Trophoblast cell (in vitro differentiated cells and primary cell): Measurements from ENCODE around the gene GRM4.

Experiments used
- DNase-seq, 2 donors: peaks; one replicate each; pipeline ENCODE4 v3.0.0-alpha.2; 2016
- H2AFZ ChIP-seq: 2 replicates; pipeline ENCODE4 v1.6.1; 2013; ENCODE audit warnings: low read length, moderate library complexity, mild to moderate bottlenecking; ENCODE audit not compliant: insufficient read depth, poor library complexity
- H2AK5ac ChIP-seq: 2 replicates; pipeline ENCODE4 v1.6.1; 2013; ENCODE audit warnings: mild to moderate bottlenecking, low read length
- H2BK120ac ChIP-seq: 2 replicates; pipeline ENCODE4 v1.6.1; 2013; ENCODE audit warnings: low read length, mild to moderate bottlenecking, moderate library complexity; ENCODE audit not compliant: insufficient read depth, poor library complexity
- H2BK12ac ChIP-seq: 2 replicates; pipeline ENCODE4 v1.6.1; 2013; ENCODE audit warnings: mild to moderate bottlenecking, low read length, moderate library complexity
- H2BK5ac ChIP-seq: 2 replicates; pipeline ENCODE4 v1.6.1; 2013; ENCODE audit warnings: low read length, low read depth, moderate library complexity, mild to moderate bottlenecking; ENCODE audit not compliant: poor library complexity
- H3K14ac ChIP-seq: 2 replicates; pipeline ENCODE4 v1.6.1; 2013; ENCODE audit warnings: mild to moderate bottlenecking, low read length
- H3K18ac ChIP-seq: 2 replicates; pipeline ENCODE4 v1.6.1; 2013; ENCODE audit warnings: mild to moderate bottlenecking, low read length
- H3K23ac ChIP-seq: 2 replicates; pipeline ENCODE4 v1.6.1; 2013; ENCODE audit warnings: low read length
- H3K27ac ChIP-seq: 2 replicates; pipeline ENCODE4 v1.5.1; 2013; ENCODE audit warnings: low read depth, mild to moderate bottlenecking, inconsistent platforms, low read length, moderate library complexity
- H3K27me3 ChIP-seq: 2 replicates; pipeline ENCODE4 v1.6.1; 2013; ENCODE audit warnings: inconsistent platforms, mild to moderate bottlenecking, low read length, moderate library complexity; ENCODE audit not compliant: insufficient read depth
- H3K36me3 ChIP-seq, 2 experiments: 1 replicate in 1 of 2; 2 replicates in 1 of 2; pipeline ENCODE4 v1.6.1; 2013; ENCODE audit warnings: low read length in 2 of 2, mild to moderate bottlenecking in 2 of 2, moderate library complexity in 1 of 2; ENCODE audit not compliant: insufficient read depth in 2 of 2, control insufficient read depth in 1 of 2
- H3K4ac ChIP-seq: 2 replicates; pipeline ENCODE4 v1.6.1; 2013; ENCODE audit warnings: low read depth, mild to moderate bottlenecking, low read length, moderate library complexity
- H3K4me1 ChIP-seq, 2 experiments: 1 replicate in 1 of 2; 2 replicates in 1 of 2; pipeline ENCODE4 v1.6.1; 2013; ENCODE audit warnings: low read length in 2 of 2, mild to moderate bottlenecking in 2 of 2, moderate library complexity in 1 of 2; ENCODE audit not compliant: insufficient read depth in 2 of 2, control insufficient read depth in 1 of 2
- H3K4me2 ChIP-seq: 2 replicates; pipeline ENCODE4 v1.6.1; 2013; ENCODE audit warnings: inconsistent platforms, mild to moderate bottlenecking, low read length, moderate library complexity
- H3K4me3 ChIP-seq: 2 replicates; pipeline ENCODE4 v1.5.1; 2013; ENCODE audit warnings: mild to moderate bottlenecking, low read depth, low read length, inconsistent platforms
- H3K79me1 ChIP-seq: one replicate; pipeline ENCODE4 v1.6.1; 2013; ENCODE audit warnings: low read length
- H3K79me2 ChIP-seq: 2 replicates; pipeline ENCODE4 v1.6.1; 2013; ENCODE audit warnings: low read length, mild to moderate bottlenecking; ENCODE audit not compliant: control insufficient read depth, insufficient read depth, poor library complexity
- H3K9ac ChIP-seq: 2 replicates; pipeline ENCODE4 v1.6.1; 2013; ENCODE audit warnings: mild to moderate bottlenecking, low read length
- H3K9me3 ChIP-seq: 2 replicates; pipeline ENCODE4 v1.6.1; 2013; ENCODE audit warnings: low read depth, mild to moderate bottlenecking, control low read depth, inconsistent platforms, low read length; ENCODE audit not compliant: insufficient read depth
- H4K12ac ChIP-seq: 2 replicates; pipeline ENCODE4 v1.6.1; 2013; ENCODE audit warnings: low read depth, mild to moderate bottlenecking, low read length, moderate library complexity
- H4K8ac ChIP-seq: 2 replicates; pipeline ENCODE4 v1.6.1; 2013; ENCODE audit warnings: low read depth, mild to moderate bottlenecking, low read length, moderate library complexity
- H4K91ac ChIP-seq: one replicate; pipeline ENCODE4 v1.6.1; 2013; ENCODE audit warnings: low read depth, mild to moderate bottlenecking, low read length, moderate library complexity
- WGBS: extraction: QIAGEN DNeasy Blood & Tissue Kit; methylation state at CpG from one replicate; pipeline ENCODE4 v1.1.7; 2013; ENCODE audit warnings: missing lambda C conversion rate; ENCODE audit not compliant: insufficient read length, insufficient coverage; ENCODE audit errors: extremely low coverage; 5-methylcytosine and 5-hydroxymethylcytosine counted together

The GRM4 gene

DNA sequence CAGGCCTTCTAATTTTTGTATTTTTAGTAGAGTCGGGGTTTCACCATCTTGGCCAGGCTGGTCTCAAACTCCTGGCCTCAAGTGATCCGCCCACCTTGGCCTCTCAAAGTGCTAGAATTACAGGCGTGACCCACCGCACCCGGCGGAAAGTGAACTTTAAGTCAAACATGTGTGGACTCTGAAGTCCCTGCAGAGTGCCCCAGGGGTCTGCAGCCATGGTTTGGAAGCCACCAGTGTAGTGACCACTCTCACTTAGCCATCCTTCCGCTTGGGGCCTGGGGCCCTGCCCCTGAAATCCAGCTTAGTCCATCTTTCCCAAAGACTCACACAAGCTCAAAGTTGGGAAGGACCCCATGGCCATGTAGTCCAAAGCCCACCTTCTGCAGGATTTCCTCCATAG is 164.5 kb downstream of the GRM4 start:
- H3K4me2 ChIP-seq = no peak overlapping the region
- H3K18ac ChIP-seq = no peak overlapping the region
- no peak overlapping the region for H3K27ac ChIP-seq
- no peak overlapping the region for H2AFZ ChIP-seq
- no peak overlapping the region for H2BK120ac ChIP-seq
- no peak overlapping the region for H2AK5ac ChIP-seq
- no peaks in the 10 kb centered on the region for H3K36me3 ChIP-seq
- no peak overlapping the region for H3K14ac ChIP-seq
- no peak for DNase-seq
- H3K23ac ChIP-seq = no peak overlapping the region
- H3K9me3 ChIP-seq = peaks cover 3% of the 10 kb centered on the region
- H3K79me2 ChIP-seq = no peaks in the 10 kb centered on the region
- H2BK5ac ChIP-seq = no peak overlapping the region
- no peak overlapping the region for H3K4ac ChIP-seq
- H3K4me1 ChIP-seq = no peaks in the 10 kb centered on the region
- H3K79me1 ChIP-seq = no peaks in the 10 kb centered on the region
- H3K9ac ChIP-seq = no peak overlapping the region
- H3K27me3 ChIP-seq = peaks cover 4% of the 10 kb centered on the region
- no peak overlapping the region for H4K8ac ChIP-seq
- no CpG with 5 or more reads among the region's 7 CpGs for WGBS
- no peak overlapping the region for H3K4me3 ChIP-seq
- H4K12ac ChIP-seq = no peak overlapping the region
- no peak overlapping the region for H4K91ac ChIP-seq
- no peak overlapping the region for H2BK12ac ChIP-seq

DNA sequence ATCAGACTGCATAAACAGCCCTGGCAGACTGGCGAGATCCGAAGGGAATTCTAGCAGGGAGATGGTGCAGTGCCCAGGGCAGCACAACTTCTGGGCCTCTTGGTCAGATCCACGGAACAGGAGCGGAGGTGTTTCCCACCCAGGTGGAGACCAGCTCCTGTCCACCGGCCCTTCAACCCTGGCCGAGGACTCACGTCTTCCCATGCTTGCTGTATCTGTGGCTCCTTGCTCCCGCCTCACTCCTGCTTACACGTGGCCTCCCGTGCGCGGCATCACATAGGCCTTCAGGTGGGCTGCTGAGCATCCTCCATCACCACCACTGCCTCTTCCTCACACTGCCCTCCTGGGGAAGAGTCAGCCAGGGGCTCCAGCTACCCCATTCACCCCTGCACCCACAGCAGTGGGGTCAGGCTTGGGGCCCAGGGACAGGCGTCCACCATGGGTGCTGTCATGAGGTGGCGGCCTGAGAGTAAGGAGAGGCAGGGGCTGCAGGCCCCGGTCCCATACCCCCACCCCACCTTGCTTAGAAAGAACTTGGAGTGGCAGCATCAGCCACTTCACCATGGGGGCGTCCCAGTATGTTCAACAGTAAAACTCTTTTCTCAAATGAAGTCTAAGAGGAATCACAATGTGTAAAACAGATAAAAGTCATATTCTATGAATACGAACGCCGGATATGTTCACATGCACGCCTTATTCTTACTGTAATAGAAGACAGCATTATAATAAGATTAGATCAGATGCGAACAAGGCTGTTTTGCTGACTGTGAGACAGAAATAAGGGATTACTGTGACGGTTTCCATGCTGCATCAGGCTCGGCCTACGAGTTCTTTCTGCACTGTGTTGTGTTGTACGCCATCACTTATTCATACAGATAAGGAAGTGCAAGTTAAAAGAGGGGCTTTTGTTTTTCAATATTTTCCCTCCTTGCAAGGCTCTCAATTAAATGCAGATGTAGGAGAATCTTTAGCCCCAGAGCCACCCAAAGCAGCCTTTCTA is 165.4 kb downstream of the GRM4 start:
- H3K4ac ChIP-seq = no peak overlapping the region
- H2BK120ac ChIP-seq = no peak overlapping the region
- no peak overlapping the region for H2AK5ac ChIP-seq
- no peaks in the 10 kb centered on the region for H3K79me2 ChIP-seq
- no peak overlapping the region for H3K18ac ChIP-seq
- no peak overlapping the region for H4K91ac ChIP-seq
- peaks cover 3% of the 10 kb centered on the region for H3K9me3 ChIP-seq
- H3K36me3 ChIP-seq = no peaks in the 10 kb centered on the region
- no peak overlapping the region for H4K12ac ChIP-seq
- H3K79me1 ChIP-seq = no peaks in the 10 kb centered on the region
- no peak overlapping the region for H2BK12ac ChIP-seq
- peaks cover 5% of the 10 kb centered on the region for H3K27me3 ChIP-seq
- H3K27ac ChIP-seq = no peak overlapping the region
- H2AFZ ChIP-seq = no peak overlapping the region
- no peak overlapping the region for H3K14ac ChIP-seq
- no peak overlapping the region for H3K4me3 ChIP-seq
- H3K23ac ChIP-seq = no peak overlapping the region
- no peak overlapping the region for H4K8ac ChIP-seq
- peaks cover 4 to 6% of the 10 kb centered on the region in 2 experiments for H3K4me1 ChIP-seq
- DNase-seq = no peak
- no CpG with 5 or more reads among the region's 25 CpGs for WGBS
- no peak overlapping the region for H3K4me2 ChIP-seq
- H2BK5ac ChIP-seq = no peak overlapping the region
- H3K9ac ChIP-seq = no peak overlapping the region

DNA sequence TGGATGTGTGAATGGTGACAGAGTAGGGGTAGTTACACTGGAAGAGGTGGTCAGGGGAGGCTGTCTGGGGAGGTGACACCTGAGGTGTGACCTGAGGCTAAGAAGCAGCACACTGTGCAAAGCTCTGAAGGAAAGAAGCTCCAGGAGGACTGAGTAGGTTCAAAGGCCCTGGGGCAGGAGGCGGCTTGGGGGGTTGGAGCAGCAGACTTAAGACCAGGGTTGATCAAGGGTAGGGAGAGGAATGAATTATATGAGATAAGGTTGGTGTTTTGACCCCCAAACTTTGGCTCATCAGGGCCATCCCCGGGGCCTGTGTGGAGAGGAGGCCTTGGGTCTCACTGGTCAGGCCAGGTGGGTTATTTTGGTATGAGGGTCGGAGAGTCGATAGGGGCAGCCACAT is 166.1 kb downstream of the GRM4 start:
- H3K4me1 ChIP-seq = peaks cover 4 to 6% of the 10 kb centered on the region in 2 experiments
- no peak overlapping the region for H4K91ac ChIP-seq
- H2AK5ac ChIP-seq = no peak overlapping the region
- H3K79me1 ChIP-seq = no peaks in the 10 kb centered on the region
- peaks cover 3% of the 10 kb centered on the region for H3K9me3 ChIP-seq
- peaks cover 5% of the 10 kb centered on the region for H3K27me3 ChIP-seq
- H3K79me2 ChIP-seq = no peaks in the 10 kb centered on the region
- no peak overlapping the region for H3K18ac ChIP-seq
- no peak overlapping the region for H3K27ac ChIP-seq
- H3K9ac ChIP-seq = no peak overlapping the region
- H3K23ac ChIP-seq = no peak overlapping the region
- no peak overlapping the region for H2BK120ac ChIP-seq
- peak in 1 of 2 donors; percentile 31 for DNase-seq
- no CpG with 5 or more reads among the region's 4 CpGs for WGBS
- no peak overlapping the region for H4K8ac ChIP-seq
- H3K4me3 ChIP-seq = no peak overlapping the region
- no peak overlapping the region for H3K4ac ChIP-seq
- H2BK12ac ChIP-seq = no peak overlapping the region
- H4K12ac ChIP-seq = no peak overlapping the region
- no peak overlapping the region for H3K4me2 ChIP-seq
- H3K36me3 ChIP-seq = no peaks in the 10 kb centered on the region
- H2AFZ ChIP-seq = no peak overlapping the region
- no peak overlapping the region for H3K14ac ChIP-seq
- no peak overlapping the region for H2BK5ac ChIP-seq

DNA sequence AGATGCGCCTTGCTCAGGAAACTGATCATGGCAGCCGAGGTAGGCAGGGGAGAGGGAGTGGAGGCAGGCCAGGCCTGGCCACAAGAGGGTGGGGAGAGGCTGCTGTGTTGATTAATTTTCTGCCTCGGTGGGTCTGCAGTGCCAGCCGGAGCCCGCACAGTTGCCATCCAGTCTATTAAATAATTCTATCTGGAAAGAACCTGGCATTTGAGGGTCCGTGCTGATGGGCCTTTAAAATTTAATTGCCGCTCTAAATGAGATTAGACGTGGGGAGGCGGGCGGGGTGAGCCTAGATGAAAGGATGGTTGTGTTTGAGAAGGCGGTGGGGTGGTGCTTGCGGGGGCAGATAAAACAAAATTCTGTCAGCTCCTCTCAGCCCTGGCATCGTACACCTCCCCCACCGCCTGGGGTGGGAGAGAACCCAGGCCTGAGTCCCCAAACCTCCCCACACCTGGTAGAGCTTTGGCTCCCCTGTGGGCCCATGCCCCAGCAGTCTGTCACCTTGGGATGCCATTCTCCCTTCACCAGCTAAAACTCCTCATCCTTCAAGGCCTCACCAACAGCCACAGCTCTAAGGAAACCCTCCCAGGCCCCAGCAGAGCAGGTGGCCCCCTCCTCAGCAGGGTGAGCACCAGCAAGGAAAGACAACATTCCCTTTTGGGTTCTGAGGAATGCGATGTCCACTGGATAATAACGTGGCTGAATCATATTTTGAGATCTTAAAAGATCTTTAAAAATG is 167.3 kb downstream of the GRM4 start:
- H2BK12ac ChIP-seq = no peak overlapping the region
- DNase-seq = peak in 1 of 2 donors; percentile 83
- H4K12ac ChIP-seq = no peak overlapping the region
- H2AFZ ChIP-seq = no peak overlapping the region
- peaks cover 5% of the 10 kb centered on the region for H3K27me3 ChIP-seq
- H3K9ac ChIP-seq = no peak overlapping the region
- H3K23ac ChIP-seq = no peak overlapping the region
- H3K4ac ChIP-seq = no peak overlapping the region
- no peak overlapping the region for H2AK5ac ChIP-seq
- no peaks in the 10 kb centered on the region for H3K36me3 ChIP-seq
- no peak overlapping the region for H4K8ac ChIP-seq
- no peak overlapping the region for H4K91ac ChIP-seq
- no peak overlapping the region for H3K27ac ChIP-seq
- no peak overlapping the region for H2BK120ac ChIP-seq
- no peak overlapping the region for H2BK5ac ChIP-seq
- WGBS = no CpG with 5 or more reads among the region's 16 CpGs
- peaks cover 4 to 6% of the 10 kb centered on the region in 2 experiments for H3K4me1 ChIP-seq
- H3K18ac ChIP-seq = no peak overlapping the region
- no peak overlapping the region for H3K4me2 ChIP-seq
- H3K4me3 ChIP-seq = no peak overlapping the region
- no peaks in the 10 kb centered on the region for H3K9me3 ChIP-seq
- no peak overlapping the region for H3K14ac ChIP-seq
- no peaks in the 10 kb centered on the region for H3K79me2 ChIP-seq
- H3K79me1 ChIP-seq = no peaks in the 10 kb centered on the region
